ENCODE data around the gene G6PC3.
A peak's percentile ranks its signal among the peaks of the same experiment; 100 is the strongest.
"Not testable (repeated sequence)": the region's sequence is repeated elsewhere in the genome, so short reads cannot be mapped to it uniquely, and the experiment has no call there.

Gene G6PC3

GRCh38 chr17:44106801-44107200 lies 36.3 kb downstream of the G6PC3 start:
- no peak for DNase-seq (ENCODE audit: low spot score)

- DNase-seq (ENCODE audit: low spot score): peak; percentile 70
Observed at GRCh38 chr17:44108440-44109311, 38.1 kb downstream of the G6PC3 start.

GRCh38 chr17:44109312-44109630 lies 38.7 kb downstream of the G6PC3 start:
- no peak for DNase-seq (ENCODE audit: low spot score)

GRCh38 chr17:44110011-44110686 lies 39.6 kb downstream of the G6PC3 start:
- no peak for DNase-seq (ENCODE audit: low spot score)

DNA sequence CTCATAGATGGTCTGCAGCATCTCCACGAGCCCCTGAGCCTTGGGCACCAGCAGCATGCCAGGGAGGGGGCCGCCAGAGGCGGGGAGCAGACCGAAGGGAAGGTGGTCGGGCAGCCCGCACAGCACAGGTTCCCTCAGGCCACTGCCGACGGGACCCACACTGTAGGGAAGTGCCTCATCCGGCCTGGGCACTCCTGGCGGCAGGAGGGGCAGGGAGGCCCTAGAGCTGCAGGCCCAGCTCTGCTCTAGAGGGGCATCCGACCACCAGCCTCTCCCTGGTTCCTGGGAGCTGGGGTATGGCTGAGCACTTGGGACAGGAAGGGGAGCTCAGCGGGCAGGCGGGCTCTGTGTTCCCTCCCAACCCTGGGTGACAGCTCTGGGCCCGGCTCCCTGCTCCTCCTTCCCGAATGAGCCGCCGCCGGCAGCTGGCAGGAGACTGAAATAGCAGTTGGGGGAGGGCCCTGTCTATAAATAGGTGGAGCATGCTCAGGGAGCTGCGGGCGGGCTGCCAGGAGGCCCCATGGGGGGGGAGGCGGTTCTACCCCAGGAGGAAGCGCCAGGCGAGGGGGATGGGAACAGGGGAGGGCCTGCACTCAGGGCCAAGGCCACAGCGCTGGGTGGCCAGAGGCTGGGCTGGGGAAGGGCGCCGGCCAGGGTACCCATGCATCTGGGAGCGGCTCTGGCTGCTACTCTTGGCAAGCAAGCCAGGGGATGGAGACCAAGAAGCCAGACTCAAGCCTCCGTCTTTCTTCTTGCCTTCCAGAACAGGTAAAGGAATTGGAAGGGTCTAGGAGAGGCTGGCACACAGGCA lies 40.5 kb downstream of the G6PC3 start:
- DNase-seq (ENCODE audit: low spot score): peak; percentile 85

DNA sequence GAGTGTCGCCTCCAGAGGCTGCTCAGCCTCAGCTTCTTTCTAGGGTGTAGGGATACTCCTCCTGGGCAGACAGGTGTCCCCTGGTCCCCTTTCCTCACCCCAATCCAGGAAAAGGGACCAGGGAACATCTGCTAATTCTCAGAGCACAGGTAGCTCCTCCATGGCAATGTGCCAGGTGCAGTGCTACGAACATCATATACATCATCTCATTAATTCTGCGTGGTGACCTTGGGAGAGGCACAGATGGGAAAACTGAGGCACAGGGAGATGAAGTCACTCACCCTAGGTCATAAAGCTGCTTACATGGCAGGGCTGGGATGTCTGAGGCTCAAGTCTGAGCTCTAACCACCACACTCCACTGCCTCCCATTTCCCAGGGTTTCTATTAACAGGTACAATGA lies 41.2 kb downstream of the G6PC3 start:
- DNase-seq (ENCODE audit: low spot score): no peak

GRCh38 chr17:44112284-44113280 lies 42.0 kb downstream of the G6PC3 start:
- DNase-seq (ENCODE audit: low spot score): no peak

DNA sequence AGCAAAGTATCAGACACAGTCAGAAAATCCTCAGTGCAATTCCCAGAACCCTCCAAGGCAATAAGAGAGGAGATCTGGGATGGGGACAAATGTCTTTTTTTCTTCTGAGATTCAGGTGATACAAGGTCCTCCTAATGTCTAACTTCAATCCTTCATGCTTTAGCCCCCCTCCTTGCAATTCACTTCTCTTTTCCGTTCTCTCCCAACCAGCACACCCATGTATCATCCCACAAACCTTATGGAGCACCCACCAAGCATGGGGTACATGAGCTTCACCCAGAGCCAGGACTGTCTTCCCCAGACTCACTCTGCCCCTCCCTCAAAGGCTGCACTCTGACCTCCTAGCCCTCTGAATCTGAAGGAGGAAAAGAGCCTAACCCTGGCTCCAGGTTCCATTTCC lies 42.8 kb downstream of the G6PC3 start:
- no peak for DNase-seq (ENCODE audit: low spot score)

DNA sequence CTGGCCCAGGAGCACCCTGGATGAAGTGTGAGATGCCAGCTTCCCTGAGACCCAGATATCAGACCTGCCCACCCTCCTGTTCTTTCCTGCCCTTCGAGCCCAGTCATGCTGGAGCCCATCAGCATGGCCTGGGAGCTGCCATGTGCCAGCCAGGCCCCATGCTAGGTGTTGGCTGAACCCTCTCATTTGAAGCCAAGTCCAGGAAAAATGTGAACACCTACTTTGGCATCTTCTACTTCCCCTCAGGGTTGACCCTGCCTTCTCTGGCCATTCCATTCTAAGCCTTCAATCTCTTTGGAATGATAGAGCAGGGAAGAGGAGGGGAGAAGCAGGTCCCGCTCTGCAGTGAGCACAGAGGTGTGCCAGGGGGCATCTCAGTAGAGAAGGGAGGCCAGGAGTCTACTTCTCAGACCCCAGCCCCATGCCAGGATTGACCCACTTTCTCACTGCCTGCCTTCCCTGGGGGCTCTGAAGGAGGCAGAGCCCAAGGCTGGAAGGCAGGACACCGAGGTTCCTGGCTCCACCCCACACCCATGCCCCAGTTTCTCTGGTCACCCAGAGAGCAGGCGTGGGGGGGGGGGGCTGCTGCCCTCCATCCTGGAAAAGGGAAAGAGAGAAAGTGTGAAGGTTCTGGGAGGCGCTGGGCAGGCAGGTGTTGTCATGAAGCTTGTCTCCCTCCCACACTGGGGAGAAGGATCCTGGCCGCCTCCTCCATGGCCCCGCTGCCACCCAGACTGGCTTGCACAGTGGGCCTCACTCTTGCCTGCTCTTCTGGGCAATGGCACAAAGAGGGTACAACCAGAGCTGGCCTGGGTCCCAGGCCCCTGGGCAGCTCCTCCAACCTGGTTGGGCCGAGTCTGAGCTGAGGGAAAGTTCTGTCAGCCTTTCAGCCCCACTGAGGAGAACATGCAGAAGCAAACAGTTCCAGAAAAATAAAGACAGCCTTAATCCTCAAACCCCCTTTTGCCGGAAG lies 43.6 kb downstream of the G6PC3 start:
- DNase-seq (ENCODE audit: low spot score): no peak

DNA sequence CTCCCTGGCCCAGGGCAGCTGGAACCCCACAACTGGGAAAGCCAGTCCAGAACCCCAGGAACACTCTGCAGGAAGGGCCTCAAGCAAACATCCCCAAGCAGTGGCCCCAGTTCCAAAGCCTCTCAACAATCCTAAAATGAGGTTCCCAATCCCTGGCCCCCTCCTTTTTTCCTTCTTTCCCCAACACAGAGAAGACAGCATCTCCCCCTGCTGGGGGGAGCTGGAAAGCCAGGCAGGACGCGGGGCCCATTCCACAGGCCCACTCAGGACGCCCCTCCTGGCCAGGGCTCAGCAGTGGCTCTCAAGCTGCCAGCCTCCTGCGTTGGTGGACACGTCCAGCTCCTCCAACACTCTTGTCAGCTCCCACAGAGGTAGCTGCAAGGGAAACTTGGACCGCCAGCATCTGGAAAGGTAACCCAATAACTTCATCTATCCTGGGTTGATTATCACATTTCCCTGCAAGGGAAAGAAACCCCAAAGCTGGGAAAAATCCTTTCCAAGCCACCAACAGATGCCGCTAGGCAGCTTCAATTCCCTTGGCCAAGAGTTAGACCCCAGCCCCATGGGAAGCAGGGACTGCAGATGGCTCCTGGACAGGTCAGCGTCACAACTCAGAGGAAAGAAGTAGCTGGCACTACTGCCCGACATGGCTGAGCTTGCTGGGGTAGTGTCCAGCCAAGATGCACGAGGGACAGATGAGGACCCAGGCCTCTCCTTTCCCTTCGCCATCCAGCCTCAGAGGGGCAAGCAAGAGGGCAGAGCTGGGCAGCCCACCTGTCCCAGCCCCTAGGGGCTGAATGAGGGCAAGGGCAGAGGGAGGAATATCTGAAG lies 45.3 kb downstream of the G6PC3 start:
- peak; percentile 40 for DNase-seq (ENCODE audit: low spot score)

- DNase-seq (ENCODE audit: low spot score): no peak
Observed at GRCh38 chr17:44117351-44117750, 46.8 kb downstream of the G6PC3 start.

DNA sequence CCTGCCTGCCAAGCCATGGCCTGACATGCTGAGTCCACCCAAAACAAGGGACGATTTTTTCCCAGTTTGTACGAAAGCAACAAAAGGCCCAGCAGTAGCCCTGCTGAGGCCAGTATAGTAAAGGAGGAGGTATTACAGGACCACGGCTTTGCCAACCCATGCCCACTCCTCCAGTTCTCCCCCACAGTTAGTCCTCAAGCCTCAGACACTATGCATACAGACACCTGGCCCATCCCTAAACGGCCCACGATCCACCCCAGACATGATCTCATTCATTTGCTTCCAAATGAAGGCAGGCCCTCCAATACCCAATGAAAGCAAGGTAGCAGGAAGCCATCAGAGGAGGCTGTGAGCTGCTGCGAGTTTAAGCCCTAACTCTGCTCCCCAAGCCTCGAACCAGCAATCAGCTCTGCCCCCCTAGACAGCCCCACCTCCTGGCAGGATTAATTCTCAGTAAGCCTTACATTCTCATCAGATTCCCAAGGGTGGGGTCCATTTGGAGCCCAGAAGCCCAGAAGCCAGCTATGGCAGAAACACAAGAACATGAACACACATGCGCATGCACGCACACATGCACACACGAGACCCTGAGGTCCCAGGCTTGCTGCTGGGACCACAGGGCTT lies 48.0 kb downstream of the G6PC3 start:
- no peak for DNase-seq (ENCODE audit: low spot score)

GRCh38 chr17:44119062-44119461 lies 48.5 kb downstream of the G6PC3 start:
- DNase-seq (ENCODE audit: low spot score): no peak

- DNase-seq (ENCODE audit: low spot score): no peak
Observed at GRCh38 chr17:44119798-44120197, 49.3 kb downstream of the G6PC3 start.

DNA sequence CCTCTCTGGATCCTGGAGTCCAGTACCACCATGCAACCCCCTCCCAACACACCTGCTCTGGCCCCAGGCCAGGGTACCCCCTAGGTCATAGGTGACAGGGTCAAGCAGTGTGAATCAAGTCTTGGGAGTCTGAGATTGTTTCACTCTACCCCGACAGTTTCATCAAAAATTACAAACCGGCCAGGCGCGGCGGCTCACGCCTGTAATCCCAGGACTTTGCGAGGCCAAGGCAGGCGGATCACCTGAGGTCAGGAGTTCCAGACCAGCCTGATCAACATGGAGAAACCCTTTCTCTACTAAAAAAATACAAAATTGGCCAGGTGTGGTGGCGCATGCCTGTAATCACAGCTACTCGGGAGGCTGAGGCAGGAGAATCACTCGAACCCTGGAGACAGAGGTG lies 49.7 kb downstream of the G6PC3 start:
- not testable (repeated sequence) for DNase-seq (ENCODE audit: low spot score)

- DNase-seq (ENCODE audit: low spot score): no peak
Observed at GRCh38 chr17:44120851-44121605, 50.5 kb downstream of the G6PC3 start.

DNA sequence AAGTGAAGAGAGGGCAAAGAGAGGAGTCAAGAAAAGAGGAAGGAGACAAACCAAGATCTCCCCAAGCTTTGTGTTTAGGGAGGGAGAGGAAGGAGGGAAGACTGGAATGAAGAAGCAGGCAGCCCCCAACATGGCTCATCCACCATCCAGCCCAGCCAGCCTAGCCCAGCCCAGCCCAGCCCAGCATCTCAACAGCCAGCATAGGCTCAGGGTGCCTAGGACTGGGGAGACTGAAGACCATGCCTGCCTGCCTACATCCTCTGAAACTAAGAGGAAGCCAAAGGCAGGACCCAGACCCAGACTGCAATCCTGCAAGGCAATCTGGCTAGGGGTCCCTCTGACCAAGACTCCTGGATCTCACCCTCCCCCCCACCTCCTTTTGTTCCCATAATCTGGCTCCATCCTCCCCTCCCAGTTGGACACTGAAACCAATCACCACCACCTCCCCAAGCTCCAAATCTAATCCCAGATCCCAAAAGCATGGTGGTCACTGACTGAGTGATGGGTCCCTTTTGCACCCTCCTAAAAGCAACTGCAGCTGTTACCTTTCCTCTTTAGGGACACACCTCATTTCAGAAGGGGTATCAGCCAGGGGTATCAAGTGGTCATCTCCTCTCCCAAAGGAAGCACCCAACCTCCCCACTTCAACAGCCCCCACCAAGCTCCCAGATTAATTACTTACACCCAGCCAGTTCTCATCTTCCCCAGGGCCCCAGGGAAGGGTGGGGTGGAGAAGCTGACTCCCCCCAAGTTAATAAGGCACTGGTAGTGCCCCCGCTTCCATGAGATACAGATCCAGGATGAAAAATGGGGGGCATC lies 51.7 kb downstream of the G6PC3 start:
- DNase-seq (ENCODE audit: low spot score): no peak

Measured in kidney capillary endothelial cell (primary cell).